HEK293 (cell line): ENCODE data around the gene BCL2L1.

Source experiments
- BCL11B ChIP-seq: fragments of 450-650 bp; formaldehyde crosslinking; IDR thresholded peaks from 2 replicates; pipeline ENCODE4 v1.5.1; 2016; ENCODE audit warnings: low read depth, missing biosample characterization, missing genetic modification characterization
- EGR2 ChIP-seq: fragments of 450-650 bp; formaldehyde crosslinking; IDR thresholded peaks from 2 replicates; pipeline ENCODE4 v1.5.1; 2016; ENCODE audit warnings: low read depth, missing biosample characterization, missing genetic modification characterization
- FEZF1 ChIP-seq: fragments of 450-650 bp; formaldehyde crosslinking; IDR thresholded peaks from 2 replicates; pipeline ENCODE4 v1.5.1; 2016; ENCODE audit warnings: missing biosample characterization, missing genetic modification characterization
- GLI4 ChIP-seq: fragments of 450-650 bp; formaldehyde crosslinking; IDR thresholded peaks from 2 replicates; pipeline ENCODE4 v1.5.1; 2016; ENCODE audit warnings: missing biosample characterization, missing genetic modification characterization
- GLIS1 ChIP-seq: fragments of 450-650 bp; formaldehyde crosslinking; IDR thresholded peaks from 2 replicates; pipeline ENCODE4 v1.5.1; 2016; ENCODE audit warnings: missing biosample characterization, missing genetic modification characterization
- GLIS2 ChIP-seq: fragments of 450-650 bp; formaldehyde crosslinking; IDR thresholded peaks from 2 replicates; pipeline ENCODE4 v1.5.1; 2016; ENCODE audit warnings: missing biosample characterization, missing genetic modification characterization
- HOXC10 ChIP-seq: sonication (generic); formaldehyde crosslinking; IDR thresholded peaks from 2 replicates; pipeline ENCODE4 v1.8.1; 2023; ENCODE audit warnings: mild to moderate bottlenecking, missing genetic modification reagents
- MEIS1 ChIP-seq: sonication (generic); formaldehyde crosslinking; IDR thresholded peaks from 2 replicates; pipeline ENCODE4 v1.8.1; 2022; ENCODE audit warnings: missing genetic modification reagents, mild to moderate bottlenecking, borderline replicate concordance
- PBX3 ChIP-seq: sonication (generic); formaldehyde crosslinking; IDR thresholded peaks from 2 replicates; pipeline ENCODE4 v1.8.1; 2022; ENCODE audit warnings: mild to moderate bottlenecking, moderate library complexity, missing genetic modification reagents
- REPIN1 ChIP-seq: fragments of 450-650 bp; formaldehyde crosslinking; IDR thresholded peaks from 2 replicates; pipeline ENCODE4 v1.5.1; 2017; ENCODE audit warnings: missing biosample characterization, missing genetic modification characterization, low read depth
- SALL2 ChIP-seq: fragments of 450-650 bp; formaldehyde crosslinking; IDR thresholded peaks from 2 replicates; pipeline ENCODE4 v1.5.0; 2017; ENCODE audit warnings: missing biosample characterization, mild to moderate bottlenecking, missing genetic modification characterization, borderline replicate concordance
- SP7 ChIP-seq: fragments of 450-650 bp; formaldehyde crosslinking; IDR thresholded peaks from 2 replicates; pipeline ENCODE4 v1.5.1; 2016; ENCODE audit warnings: missing biosample characterization, missing genetic modification characterization
- ZFP3 ChIP-seq: fragments of 450-650 bp; formaldehyde crosslinking; IDR thresholded peaks from 2 replicates; pipeline ENCODE4 v1.5.1; 2016; ENCODE audit warnings: low read depth, missing biosample characterization, missing genetic modification characterization
- ZNF121 ChIP-seq: fragments of 450-650 bp; formaldehyde crosslinking; IDR thresholded peaks from 2 replicates; pipeline ENCODE4 v1.5.1; 2016; ENCODE audit warnings: missing biosample characterization, missing genetic modification characterization
- ZNF132 ChIP-seq: fragments of 450-650 bp; formaldehyde crosslinking; IDR thresholded peaks from 2 replicates; pipeline ENCODE4 v1.5.1; 2017; ENCODE audit warnings: missing biosample characterization, missing genetic modification characterization, borderline replicate concordance
- ZNF16 ChIP-seq: fragments of 450-650 bp; formaldehyde crosslinking; IDR thresholded peaks from 2 replicates; pipeline ENCODE4 v1.5.1; 2016; ENCODE audit warnings: low read depth, missing biosample characterization, missing genetic modification characterization
- ZNF18 ChIP-seq: fragments of 450-650 bp; formaldehyde crosslinking; IDR thresholded peaks from 2 replicates; pipeline ENCODE4 v1.5.1; 2016; ENCODE audit warnings: missing biosample characterization, missing genetic modification characterization
- ZNF19 ChIP-seq: fragments of 450-650 bp; formaldehyde crosslinking; IDR thresholded peaks from 2 replicates; pipeline ENCODE4; 2016; ENCODE audit warnings: missing biosample characterization, missing genetic modification characterization, low read depth
- ZNF211 ChIP-seq: fragments of 450-650 bp; formaldehyde crosslinking; IDR thresholded peaks from 2 replicates; pipeline ENCODE4 v1.5.1; 2016; ENCODE audit warnings: low read depth, missing biosample characterization, missing genetic modification characterization
- ZNF23 ChIP-seq: fragments of 450-650 bp; formaldehyde crosslinking; IDR thresholded peaks from 2 replicates; pipeline ENCODE4 v1.5.1; 2016; ENCODE audit warnings: missing biosample characterization, missing genetic modification characterization, borderline replicate concordance
- ZNF266 ChIP-seq: fragments of 450-650 bp; formaldehyde crosslinking; IDR thresholded peaks from 2 replicates; pipeline ENCODE4 v1.5.1; 2016; ENCODE audit warnings: missing biosample characterization, missing genetic modification characterization, low read depth
- ZNF335 ChIP-seq: fragments of 450-650 bp; formaldehyde crosslinking; conservative IDR thresholded peaks from 2 replicates; pipeline ENCODE4 v1.5.1; 2016; ENCODE audit warnings: missing biosample characterization, missing genetic modification characterization
- ZNF341 ChIP-seq: fragments of 450-650 bp; formaldehyde crosslinking; IDR thresholded peaks from 2 replicates; pipeline ENCODE4; 2016; ENCODE audit warnings: low read depth, missing biosample characterization, missing genetic modification characterization
- ZNF350 ChIP-seq: fragments of 450-650 bp; formaldehyde crosslinking; IDR thresholded peaks from 2 replicates; pipeline ENCODE4 v1.5.0; 2017; ENCODE audit warnings: missing biosample characterization, mild to moderate bottlenecking, missing genetic modification characterization
- ZNF354C ChIP-seq: fragments of 450-650 bp; formaldehyde crosslinking; IDR thresholded peaks from 2 replicates; pipeline ENCODE4 v1.5.1; 2016; ENCODE audit warnings: missing biosample characterization, missing genetic modification characterization, low read depth, borderline replicate concordance
- ZNF426 ChIP-seq: fragments of 450-650 bp; formaldehyde crosslinking; IDR thresholded peaks from 2 replicates; pipeline ENCODE4 v1.5.1; 2017; ENCODE audit warnings: missing biosample characterization, missing genetic modification characterization, mild to moderate bottlenecking, inconsistent platforms, moderate library complexity
- ZNF449 ChIP-seq: fragments of 450-650 bp; formaldehyde crosslinking; IDR thresholded peaks from 2 replicates; pipeline ENCODE4 v1.5.1; 2017; ENCODE audit warnings: missing biosample characterization, mild to moderate bottlenecking, missing genetic modification characterization, moderate library complexity
- ZNF488 ChIP-seq: fragments of 450-650 bp; formaldehyde crosslinking; IDR thresholded peaks from 2 replicates; pipeline ENCODE4 v1.5.1; 2016; ENCODE audit warnings: missing biosample characterization, missing genetic modification characterization
- ZNF544 ChIP-seq: fragments of 450-650 bp; formaldehyde crosslinking; IDR thresholded peaks from 2 replicates; pipeline ENCODE4 v1.5.0; 2017; ENCODE audit warnings: missing biosample characterization, missing genetic modification characterization
- ZNF549 ChIP-seq: fragments of 450-650 bp; IDR thresholded peaks from 2 replicates; pipeline ENCODE4 v1.5.1; 2018; ENCODE audit warnings: missing biosample characterization, missing genetic modification characterization, mild to moderate bottlenecking, inconsistent platforms, moderate library complexity
- ZNF600 ChIP-seq: fragments of 450-650 bp; formaldehyde crosslinking; IDR thresholded peaks from 2 replicates; pipeline ENCODE4 v1.5.1; 2016; ENCODE audit warnings: missing biosample characterization, missing genetic modification characterization
- ZNF610 ChIP-seq: fragments of 450-650 bp; formaldehyde crosslinking; IDR thresholded peaks from 2 replicates; pipeline ENCODE4 v1.5.1; 2016; ENCODE audit warnings: missing biosample characterization, missing genetic modification characterization, borderline replicate concordance
- ZNF624 ChIP-seq: fragments of 450-650 bp; formaldehyde crosslinking; IDR thresholded peaks from 2 replicates; pipeline ENCODE4 v1.5.1; 2017; ENCODE audit warnings: missing biosample characterization, missing genetic modification characterization
- ZNF626 ChIP-seq: fragments of 450-650 bp; sonication (Bioruptor Pico); formaldehyde crosslinking; IDR thresholded peaks from 2 replicates; pipeline ENCODE4 v1.5.1; 2018; ENCODE audit warnings: missing biosample characterization, missing genetic modification characterization, inconsistent platforms
- ZNF654 ChIP-seq: fragments of 450-650 bp; formaldehyde crosslinking; IDR thresholded peaks from 2 replicates; pipeline ENCODE4 v1.5.1; 2016; ENCODE audit warnings: low read depth, missing biosample characterization, missing genetic modification characterization
- ZNF792 ChIP-seq: fragments of 450-650 bp; formaldehyde crosslinking; IDR thresholded peaks from 2 replicates; pipeline ENCODE4 v1.5.1; 2016; ENCODE audit warnings: missing biosample characterization, missing genetic modification characterization
- ZNF843 ChIP-seq: fragments of 450-650 bp; formaldehyde crosslinking; IDR thresholded peaks from 2 replicates; pipeline ENCODE4 v1.5.1; 2016; ENCODE audit warnings: missing biosample characterization, missing genetic modification characterization

The BCL2L1 gene

GRCh38 chr20:31670371-31671228 lies 52.1 kb downstream of the BCL2L1 start (continued):
- TF ChIP-seq ZNF341, result peak; percentile 88
- TF ChIP-seq FEZF1 (tag by site-specific recombination), result peak; percentile 64; the same call in 1 of the 2 replicates
- TF ChIP-seq REPIN1 (tag by site-specific recombination), result no peak
- no peak for TF ChIP-seq ZNF354C
- TF ChIP-seq ZNF350 (tag by site-specific recombination), result no peak
- no peak for TF ChIP-seq MEIS1
- TF ChIP-seq SALL2 (tag by site-specific recombination), result no peak
- TF ChIP-seq EGR2 (tag by site-specific recombination), result peak; percentile 83
- TF ChIP-seq ZNF132 (tag by site-specific recombination), result no peak
- 0 out of 2 replicates have a peak, but pooled peaks have one; percentile 17 for TF ChIP-seq ZNF335 (tag by site-specific recombination)
- TF ChIP-seq ZNF792 (tag by site-specific recombination), result no peak
- TF ChIP-seq ZNF600 (tag by site-specific recombination), result peak; percentile 98
- no peak for TF ChIP-seq ZNF19
- TF ChIP-seq BCL11B (tag by site-specific recombination), result no peak
- peak; percentile 66; the same call in 1 of the 2 replicates for TF ChIP-seq ZNF16 (tag by site-specific recombination)
- no peak for TF ChIP-seq ZNF624
- no peak for TF ChIP-seq ZNF426
- TF ChIP-seq GLIS2, result peak; percentile 36; the same call in 1 of the 2 replicates
- TF ChIP-seq GLIS1, result peak; percentile 86
- peak; percentile 29; the same call in 1 of the 2 replicates for TF ChIP-seq ZNF449 (tag by site-specific recombination)
- TF ChIP-seq ZNF18 (tag by site-specific recombination), result peak; percentile 89
- TF ChIP-seq ZFP3 (tag by site-specific recombination), result no peak
- no peak for TF ChIP-seq ZNF549 (tag by site-specific recombination)
- no peak for TF ChIP-seq ZNF121 (tag by site-specific recombination)
- TF ChIP-seq ZNF544 (tag by site-specific recombination), result no peak
- TF ChIP-seq GLI4 (tag by site-specific recombination), result no peak
- TF ChIP-seq ZNF23, result no peak
- no peak for TF ChIP-seq ZNF211 (tag by site-specific recombination)
- TF ChIP-seq HOXC10 (CRISPR knock-in tag), result no peak
- TF ChIP-seq PBX3 (CRISPR knock-in tag), result no peak
- TF ChIP-seq ZNF266 (tag by site-specific recombination), result no peak
- peak; percentile 81 for TF ChIP-seq ZNF843 (tag by site-specific recombination)
- TF ChIP-seq ZNF610, result 0 out of 2 replicates have a peak, but pooled peaks have one; percentile 43
- TF ChIP-seq ZNF488 (tag by site-specific recombination), result no peak
- no peak for TF ChIP-seq ZNF654 (tag by site-specific recombination)
- TF ChIP-seq ZNF626 (tag by site-specific recombination), result no peak
- peak; percentile 71 for TF ChIP-seq SP7 (tag by site-specific recombination)
